ENCODE results near the gene ZNF816.
"Not testable (repeated sequence)": the region's sequence is repeated elsewhere in the genome, so short reads cannot be mapped to it uniquely, and the experiment has no call there.

Gene ZNF816

DNA sequence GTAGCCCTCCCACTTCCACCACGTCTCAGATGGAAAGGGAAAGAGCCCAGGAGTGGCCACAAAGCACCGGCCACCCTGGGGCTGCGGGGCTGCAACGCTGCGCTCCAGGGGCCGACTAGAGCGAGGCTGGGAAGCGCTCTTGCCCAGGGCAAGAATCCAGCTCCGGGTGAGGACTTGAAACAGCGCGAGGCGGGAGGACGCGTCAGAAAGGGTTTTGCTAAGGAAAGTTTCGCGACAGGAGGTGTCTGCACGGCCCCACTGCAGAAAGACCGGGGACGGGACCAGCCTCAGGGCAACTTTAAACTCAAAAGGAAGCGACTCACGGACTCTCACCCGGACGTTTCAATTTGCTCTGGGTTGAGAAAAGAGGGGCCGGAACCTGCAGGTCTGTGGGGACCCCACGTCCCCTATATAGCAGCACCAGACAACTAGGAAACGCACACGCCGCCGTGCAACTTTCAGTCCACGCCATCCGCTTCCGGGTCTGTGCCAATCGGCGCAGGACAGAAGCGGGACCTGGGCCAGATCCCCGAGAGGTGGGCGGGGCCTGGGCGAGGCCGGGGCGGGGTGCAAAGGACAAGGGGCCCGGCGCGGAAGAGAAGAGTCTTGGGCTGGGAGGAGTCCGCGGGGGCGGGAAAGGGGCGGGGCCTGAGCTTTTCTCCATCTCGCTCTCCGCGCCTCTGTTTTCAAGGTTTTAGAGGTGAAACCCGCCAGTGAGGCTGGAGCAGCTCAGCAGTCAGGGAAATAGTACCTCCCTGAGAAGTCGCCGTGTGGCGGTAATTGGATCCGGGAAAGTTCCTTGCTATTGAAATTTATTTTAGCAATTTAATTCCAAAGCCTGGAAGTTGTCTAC, at the start of gene ZNF816:
TSS of gene ZNF816 (minus strand) at position 488 of the 853 bp plus-strand sequence. CDS start 6,792 bp downstream, outside the sequence.
- peak; percentile 91 for DNase-seq (ENCODE audit: low spot score)

DNA sequence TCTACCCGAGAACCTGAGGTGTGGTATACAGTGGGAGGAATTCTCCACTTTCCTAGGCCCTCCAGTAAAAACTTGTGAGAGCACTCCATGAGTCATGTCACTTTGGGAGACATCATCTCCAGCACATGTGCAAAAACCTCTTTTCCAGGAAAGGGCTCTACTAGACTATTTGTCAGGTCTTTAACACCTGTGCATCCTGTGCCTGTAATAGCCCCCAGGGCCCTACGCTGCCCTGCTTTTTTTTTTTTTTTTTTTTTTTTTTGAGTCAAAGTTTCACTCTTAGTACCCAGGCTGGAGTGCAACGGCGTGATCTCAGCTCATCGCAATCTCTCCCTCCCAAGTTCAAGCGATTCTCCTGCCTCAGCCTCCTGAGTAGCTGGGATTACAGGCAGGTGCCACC, 49.3 kb upstream of the ZNF816 start:
- DNase-seq (ENCODE audit: low spot score), result no peak

DNA sequence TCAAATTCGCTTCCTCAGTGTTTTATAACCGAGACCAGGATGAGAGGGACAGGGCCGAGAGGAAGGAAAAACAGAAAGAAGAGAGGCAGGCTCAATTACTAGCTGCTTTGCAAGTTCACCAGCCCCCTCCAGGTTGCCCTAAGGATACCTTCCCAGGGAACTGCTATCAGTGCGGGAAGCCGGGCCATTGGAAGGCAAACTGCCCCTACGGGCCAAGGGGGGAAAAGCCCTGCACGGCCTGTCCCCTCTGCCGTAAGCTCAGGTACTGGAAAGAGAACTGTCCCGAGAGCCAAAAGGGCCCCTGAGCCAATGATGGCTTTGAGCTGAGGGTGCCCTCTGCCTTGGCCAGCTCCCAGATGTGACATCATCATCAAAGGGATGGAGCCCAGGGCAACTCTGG, 47.8 kb upstream of the ZNF816 start:
- DNase-seq (ENCODE audit: low spot score), result no peak

DNA sequence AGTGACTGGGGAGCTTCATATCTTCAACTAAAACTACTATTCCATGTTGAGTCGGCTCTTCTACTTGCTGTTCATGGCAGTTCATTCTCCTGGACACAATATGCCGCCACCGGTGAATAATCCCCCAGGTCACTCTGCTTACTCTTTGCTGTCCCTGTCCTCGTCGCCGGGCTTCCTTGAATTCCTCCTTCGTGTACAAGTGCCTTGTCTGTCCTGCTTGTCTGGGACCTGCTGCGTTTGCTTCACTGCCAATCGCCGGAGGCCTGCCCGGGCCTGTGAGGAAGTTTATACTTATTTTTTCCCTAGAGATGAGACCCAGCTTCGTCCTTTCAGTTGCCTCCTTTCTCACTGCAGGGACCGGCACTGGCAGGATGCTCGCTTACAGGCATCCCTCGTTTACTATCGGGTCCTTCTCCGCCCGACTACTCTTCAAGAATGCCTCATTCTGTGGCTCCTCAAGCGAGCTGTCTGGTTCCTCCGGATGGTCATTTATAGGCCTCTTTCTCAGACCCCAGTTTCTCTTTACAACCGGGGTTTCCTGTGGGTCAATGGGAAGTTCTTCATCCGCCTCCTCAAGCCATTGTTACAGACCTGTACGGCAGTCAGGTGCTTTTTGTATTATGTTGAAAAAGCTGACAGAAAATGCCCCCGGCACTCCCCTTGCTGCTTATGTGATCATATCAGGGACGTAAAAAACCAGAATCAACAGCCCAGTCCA, 45.5 kb upstream of the ZNF816 start:
- no peak for DNase-seq (ENCODE audit: low spot score)

DNA sequence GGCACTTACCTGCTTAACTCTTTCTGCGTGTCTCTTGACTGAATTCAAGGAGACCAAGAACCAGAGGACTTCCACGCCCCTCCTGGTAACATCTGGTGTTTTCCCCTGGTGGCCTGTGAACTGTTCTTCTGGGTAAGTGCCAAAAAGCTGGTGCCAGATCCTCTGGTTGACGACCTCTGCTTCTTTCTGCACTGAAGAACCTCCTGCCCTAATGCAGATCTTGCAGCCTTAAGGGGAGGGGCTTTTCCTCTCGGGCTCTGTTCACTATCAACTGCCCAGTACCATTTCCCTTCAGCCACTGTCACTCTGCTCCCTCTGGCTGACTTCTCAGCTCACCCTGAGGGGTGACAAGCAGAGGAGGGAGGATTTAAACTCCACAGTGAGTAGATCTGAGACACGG, 44.9 kb upstream of the ZNF816 start:
- DNase-seq (ENCODE audit: low spot score), result no peak

DNA sequence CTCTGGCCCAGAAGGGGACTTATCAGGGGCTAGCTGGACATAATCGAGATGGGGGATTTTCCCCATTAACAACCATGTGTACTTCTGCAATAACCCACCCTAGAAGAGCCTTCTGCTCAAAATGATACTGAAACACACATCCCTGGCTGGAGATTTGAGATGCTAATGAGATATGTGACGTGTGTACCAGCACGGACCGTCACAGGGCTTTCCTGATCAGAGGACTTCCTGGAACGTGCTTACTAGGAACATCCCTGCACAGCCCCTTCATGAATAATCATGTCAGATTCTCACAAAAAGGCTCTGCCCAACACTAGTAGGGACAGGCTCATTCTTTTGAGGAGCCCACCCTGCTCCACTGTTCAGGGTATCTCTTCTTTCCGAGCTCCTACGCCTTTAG, 44.5 kb upstream of the ZNF816 start:
- no peak for DNase-seq (ENCODE audit: low spot score)

DNA sequence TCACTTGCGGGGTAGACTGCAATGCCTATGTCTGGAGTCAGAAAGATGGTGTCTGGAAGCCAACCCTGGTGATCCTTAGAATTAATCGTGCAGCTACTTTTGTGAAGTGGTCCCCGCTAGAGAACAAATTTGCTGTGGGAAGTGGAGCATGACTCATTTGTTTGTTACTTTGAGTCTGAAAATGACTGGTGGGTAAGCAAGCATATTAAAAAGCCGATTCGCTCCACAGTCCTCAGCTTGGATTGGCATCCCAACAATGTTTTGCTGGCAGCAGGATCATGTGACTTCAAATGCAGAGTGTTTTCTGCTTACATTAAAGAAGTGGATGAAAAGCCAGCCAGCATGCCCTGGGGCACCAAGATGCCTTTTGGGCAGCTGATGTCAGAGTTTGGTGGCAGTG, 41.6 kb upstream of the ZNF816 start:
- no peak for DNase-seq (ENCODE audit: low spot score)

DNA sequence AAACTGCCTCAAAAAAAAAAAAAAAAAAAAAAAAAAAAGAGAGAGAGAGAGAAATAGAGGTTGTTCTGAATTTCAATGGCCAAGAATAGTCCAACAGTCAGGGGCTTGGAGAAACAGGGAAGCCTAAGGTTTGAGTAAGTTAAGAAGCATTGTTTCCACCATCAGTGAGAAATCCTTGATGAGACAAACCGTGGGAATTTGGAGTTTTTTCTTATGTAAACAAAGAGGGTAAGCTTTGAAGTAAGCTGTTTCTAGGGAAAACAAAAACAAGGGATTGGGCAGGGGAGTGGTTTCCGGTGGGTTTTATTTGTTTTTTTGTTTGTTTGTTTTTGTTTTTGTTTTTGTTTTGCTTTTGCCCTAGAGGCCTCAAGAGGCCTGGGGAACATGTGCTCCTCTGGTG, 39.8 kb upstream of the ZNF816 start:
- DNase-seq (ENCODE audit: low spot score), result no peak

DNA sequence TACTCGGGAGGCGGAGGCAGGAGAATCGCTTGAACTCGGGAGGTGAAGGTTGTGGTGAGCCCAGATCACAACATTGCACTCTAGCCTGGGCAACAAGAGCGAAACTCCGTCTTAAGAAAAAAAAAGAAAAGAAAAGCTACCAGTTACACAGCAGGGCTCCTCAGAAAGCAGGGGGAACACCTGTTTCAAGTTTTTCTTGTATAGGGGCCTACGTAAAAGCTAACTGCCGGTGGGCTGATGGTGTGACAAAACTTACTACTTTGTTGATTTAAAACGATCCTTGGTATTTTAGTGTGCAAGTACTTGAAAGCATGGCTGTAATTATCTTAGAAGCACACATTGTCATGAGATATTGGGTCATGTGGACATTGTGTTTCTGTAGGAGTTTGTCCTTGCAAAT, 35.3 kb upstream of the ZNF816 start:
- DNase-seq (ENCODE audit: low spot score), result no peak

DNA sequence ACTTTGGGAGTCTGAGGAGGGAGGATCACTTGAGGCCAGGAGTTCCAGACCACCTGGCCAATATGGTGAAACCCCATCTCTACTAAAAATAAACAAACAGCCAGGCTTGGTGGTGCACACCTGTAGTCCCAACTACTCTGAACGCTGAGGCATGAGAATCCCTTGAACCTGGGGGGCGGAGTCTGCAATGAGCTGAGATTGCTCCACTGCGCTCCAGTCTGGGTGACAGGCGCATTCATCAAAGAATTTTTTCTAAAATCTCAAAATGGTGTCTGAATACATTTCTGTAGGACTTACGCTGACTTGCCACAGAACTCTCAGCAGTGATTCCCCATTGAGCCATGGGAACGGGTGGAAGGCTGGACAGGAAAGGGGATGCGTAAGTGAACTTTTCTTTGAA, 33.0 kb upstream of the ZNF816 start:
- no peak for DNase-seq (ENCODE audit: low spot score)

DNA sequence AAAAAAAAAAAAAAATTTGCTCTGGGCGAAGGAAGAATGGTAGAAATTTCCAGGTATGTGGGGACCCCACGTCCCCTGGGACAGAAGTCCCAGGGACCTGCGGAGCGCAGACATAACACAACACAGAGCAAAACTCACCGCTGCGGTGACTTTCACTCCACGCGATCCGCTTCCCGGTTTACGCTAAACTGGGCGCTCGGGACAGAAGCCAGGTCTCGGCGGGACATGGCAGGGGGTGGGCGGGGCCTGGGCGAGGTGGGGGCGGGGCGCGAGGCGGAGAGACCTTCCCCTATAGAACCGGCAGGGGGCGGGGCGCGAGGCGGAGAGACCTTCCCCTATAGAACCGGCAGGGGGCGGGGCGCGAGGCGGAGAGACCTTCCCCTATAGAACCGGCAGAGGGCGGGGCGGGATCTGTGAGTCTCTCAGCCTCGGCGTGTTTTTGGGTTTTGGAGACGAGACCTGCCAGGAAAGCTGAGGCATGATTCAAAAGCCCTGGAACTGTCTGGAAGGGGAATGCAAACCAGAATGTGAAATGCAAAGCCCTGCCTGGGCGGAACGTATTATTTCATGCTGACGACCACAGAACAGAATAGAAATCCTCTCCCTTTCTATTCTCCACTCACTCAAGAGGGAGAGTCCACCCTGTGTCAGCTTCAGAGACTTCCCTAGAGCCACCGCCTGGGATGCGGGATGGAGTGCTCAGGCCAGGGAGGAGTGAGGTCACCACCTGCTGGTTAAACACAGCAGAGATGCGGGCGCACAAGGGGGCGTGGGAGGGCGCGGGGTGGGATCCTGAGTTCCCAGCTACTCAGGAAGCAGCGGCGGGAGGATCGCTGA, 30.9 kb upstream of the ZNF816 start:
- no peak for DNase-seq (ENCODE audit: low spot score)

DNA sequence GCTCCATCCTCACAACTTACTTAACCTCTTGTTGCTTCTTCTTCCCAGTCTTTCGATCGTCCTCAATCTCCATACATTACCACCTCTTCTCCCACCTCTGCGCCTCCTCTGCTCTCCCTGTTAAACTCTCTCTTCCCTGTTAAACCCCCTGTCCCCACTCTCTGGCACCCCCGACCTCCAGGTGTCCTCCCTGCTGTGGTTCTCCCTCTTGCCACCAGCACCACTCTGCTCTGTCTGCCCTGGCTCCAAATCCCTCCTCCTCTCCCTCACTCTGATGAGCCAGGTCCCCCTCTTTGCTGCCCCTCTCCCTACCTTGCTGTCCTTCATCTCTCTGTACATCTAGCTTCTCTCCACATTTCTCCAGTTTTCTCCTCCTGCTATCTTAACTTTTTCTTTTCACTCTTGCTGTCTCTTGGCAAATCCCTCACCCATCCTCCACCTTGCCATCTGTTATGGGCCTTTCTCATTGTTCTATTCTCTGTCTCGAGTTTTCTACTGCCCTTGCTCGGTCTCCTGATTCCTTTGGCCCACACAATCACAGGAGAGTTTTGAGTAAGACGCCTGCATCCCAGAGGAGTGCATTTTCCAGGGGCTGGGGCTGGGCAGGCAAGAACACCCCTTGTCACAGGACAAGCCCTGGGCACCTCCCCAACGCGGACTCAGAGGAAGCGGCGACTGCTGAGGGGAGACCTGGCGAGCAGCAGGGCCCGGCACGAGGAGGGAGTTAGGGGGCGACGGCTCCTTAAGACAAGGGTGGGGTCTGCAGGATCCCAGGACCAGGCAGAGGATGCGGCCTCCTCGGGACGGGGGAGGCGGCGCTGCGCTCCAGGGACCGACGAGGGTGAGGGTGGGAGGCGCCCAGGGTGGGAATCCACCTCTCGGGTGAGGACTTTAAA, 29.7 kb upstream of the ZNF816 start:
- DNase-seq (ENCODE audit: low spot score), result no peak

DNA sequence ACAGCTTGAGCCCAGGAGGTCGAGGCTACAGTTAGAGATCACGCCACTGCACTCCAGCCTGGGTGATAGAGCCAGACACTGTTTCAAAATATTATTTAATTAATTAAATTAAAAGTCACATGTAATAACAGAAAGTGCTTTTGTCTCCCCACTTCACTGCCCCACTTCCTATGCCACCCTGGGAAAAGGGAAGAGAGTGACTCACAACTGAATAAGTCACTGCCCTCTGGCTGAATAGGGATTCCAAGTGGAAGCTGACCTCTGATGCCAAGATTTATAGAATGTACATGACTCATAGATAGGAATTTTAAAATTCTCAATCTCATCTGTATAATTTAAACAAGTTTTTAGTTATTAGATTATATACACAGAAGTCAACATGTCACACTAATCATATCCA, 28.8 kb upstream of the ZNF816 start:
- peak; percentile 78 for DNase-seq (ENCODE audit: low spot score)

DNA sequence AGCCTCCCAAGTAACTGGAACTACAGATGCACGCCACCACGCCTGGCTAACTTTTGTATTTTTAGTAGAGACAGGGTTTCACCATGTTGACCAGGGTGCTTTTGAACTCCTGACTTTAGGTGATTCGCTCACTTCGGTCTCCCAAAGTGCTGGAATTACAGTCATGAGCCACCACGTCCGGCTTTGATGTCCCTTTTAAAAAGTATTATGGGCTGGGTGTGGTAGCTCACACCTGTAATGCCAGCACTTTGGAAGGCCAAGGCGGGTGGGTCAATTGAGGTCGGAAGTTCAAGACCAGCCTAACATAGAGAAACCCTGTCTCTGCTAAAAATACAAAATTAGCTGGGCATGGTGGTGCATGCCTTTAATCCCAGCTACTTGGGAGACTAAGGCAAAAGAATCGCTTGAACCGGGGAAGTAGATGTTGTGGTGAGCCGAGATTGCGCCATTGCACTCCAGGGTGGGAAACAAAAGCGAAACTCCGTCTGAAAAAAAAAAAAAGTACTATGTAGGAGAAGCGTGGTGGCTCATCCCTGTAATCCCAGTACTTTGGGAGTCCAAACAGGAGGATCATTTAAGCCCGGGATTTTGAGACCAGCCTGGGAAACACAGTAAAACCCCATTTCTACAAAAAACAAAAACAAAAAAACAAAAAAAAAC, 28.2 kb upstream of the ZNF816 start:
- DNase-seq (ENCODE audit: low spot score), result no peak

DNA sequence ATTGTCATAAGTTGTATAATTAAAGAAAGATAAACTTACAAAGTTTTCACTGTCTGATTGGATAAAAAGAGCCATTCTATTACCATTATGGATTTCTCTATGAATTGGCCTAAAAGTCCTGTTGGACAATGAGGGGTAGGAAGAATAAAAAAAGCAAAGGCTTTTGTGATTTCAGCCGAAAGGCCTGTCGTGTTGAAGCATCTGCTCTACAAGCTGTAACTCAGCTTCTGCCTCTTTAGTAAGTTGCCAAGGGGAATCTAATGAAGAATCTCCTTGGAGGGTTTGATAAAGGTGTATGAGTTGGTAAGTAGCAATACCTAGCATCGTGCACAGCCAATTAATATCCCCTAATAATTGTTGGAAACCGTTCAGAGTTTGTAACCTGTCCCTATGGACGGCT, 25.8 kb upstream of the ZNF816 start:
- DNase-seq (ENCODE audit: low spot score), result no peak

DNA sequence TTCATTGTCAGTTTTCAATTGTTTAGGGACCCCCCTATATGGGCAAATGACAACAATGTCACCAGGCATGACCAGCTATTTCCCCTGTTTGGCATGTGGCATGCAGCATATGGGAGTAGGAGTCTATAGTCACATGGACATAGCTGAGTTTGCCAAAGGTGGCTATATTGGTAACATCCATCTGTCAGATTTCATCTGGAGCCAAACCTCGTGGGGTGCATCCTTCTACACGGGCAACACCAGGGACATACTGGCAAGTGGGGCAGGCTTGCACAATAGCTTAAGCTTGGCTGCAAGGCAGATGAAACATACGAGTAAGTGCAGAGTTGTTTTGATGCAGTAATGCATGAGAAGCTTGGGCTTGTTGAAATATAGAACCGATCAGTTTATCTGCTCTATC, 24.5 kb upstream of the ZNF816 start:
- no peak for DNase-seq (ENCODE audit: low spot score)

DNA sequence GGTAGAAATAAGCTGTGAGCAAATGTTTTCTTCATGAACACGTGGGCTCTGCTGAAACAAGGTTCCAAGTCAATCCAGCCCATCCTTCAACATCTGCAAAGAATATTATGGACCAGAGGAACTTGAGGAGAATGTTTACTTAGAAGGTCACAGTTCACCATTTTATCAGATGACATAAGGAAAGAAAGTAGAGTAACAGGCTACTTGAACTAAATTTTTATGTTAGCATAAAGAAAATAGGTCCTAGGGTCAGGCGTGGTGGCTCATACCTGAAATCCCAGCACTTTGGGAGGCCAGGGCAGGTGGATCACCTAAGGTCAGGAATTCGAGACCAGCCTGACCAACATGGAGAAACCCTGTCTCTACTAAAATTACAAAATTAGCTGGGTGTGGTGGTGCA, 20.5 kb upstream of the ZNF816 start:
- not testable (repeated sequence) for DNase-seq (ENCODE audit: low spot score)

DNA sequence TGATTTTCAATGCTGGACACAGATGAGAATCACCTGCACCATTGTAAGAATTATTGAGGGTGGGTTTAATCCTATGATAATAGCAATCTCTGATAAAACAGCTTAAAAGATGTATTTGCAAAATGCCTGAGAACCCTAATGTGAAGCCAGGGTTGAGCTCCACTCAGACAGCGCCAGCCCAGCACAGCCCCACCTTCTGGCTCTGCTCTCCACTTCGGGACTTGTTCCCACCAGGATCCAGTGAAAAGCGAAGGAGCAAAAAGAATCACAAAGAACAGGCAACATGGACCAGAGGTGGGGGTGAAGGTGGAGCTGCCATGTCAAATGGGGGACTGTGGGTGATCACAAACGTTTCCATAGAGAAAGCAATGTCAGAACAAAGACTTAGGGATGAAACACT, 18.6 kb upstream of the ZNF816 start:
- no peak for DNase-seq (ENCODE audit: low spot score)

DNA sequence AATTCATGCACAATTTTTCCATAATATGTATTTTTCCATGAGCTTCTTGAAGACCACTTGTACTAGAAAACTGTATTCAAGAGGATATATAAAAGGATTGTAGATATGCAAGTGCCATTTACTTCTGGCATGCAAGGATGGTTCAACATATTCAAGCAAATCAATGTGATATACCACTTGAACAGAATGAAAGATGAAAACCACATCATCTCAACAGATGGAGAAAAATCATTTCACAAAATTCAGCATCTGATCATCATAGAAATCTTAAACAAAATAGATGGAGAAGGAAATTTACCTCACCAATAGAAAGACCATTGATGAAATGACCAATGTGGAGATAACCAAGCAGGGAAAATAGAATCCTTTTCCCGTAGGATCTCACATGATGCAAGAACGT, 5.1 kb upstream of the ZNF816 start:
- no peak for DNase-seq (ENCODE audit: low spot score)

DNA sequence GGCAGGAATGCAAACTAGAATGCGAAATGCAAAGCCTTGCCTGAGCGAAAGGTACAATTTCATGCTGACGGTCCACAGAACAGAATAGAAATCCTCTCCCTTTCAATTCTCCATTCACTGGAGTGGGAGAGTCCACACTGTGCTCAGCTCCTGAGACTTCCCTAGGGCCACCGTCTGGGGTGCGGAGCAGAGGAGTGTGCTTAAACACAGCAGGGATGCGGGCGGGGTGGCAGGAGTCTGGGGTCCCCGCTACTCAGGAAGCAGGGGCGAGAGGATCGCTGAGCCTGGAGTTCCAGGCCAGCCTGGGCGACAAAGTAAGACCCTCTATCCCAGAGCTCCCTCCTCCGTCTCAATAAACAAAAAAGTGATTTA, 552 bp upstream of the ZNF816 start:
- no peak for DNase-seq (ENCODE audit: low spot score)

DNA sequence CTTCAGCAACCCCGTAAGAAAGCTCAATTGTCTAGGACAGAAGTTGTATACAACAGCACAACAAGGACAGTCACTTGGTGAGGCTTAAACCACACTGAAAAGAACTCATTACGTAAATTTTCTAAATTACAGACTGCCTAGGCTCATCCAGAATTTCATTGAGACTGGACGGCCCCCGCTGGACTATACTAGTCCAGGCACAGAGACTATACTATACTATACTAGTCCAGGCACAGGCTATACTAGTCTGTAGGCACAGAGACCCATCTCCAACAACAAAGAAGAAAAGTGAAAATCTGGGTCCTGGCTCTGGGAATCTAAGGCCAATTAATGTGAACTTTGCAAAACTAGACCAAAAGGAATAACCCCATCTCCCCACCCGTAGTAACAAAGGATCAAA, 700 bp downstream of the ZNF816 start:
- no peak for DNase-seq (ENCODE audit: low spot score)
